Astrocyte of the cerebellum (primary cell): Measurements from ENCODE around the gene NHSL1.

Experiments used
- DNase-seq: peaks from one replicate; pipeline ENCODE4 v3.0.0-alpha.2; 2011; ENCODE audit warnings: low read depth
- H3K4me3 ChIP-seq: 2 replicates; pipeline ENCODE4 v1.5.1; 2011; ENCODE audit warnings: mild to moderate bottlenecking, low read depth, low read length, moderate library complexity
- CTCF ChIP-seq: IDR thresholded peaks from 2 replicates; pipeline ENCODE4 v1.5.1; 2012; ENCODE audit warnings: low read length, low read depth, moderate library complexity, mild to moderate bottlenecking; ENCODE audit errors: missing control alignments
- in situ Hi-C: cut with HindIII; loops from 2 replicates; pipeline ENCODE4 v1.10.0; 2017; ENCODE audit warnings: low sequenced_read_pairs

NHSL1 gene

GRCh38 chr6:138473144-138473543 lies 26.1 kb downstream of the NHSL1 start:
- H3K4me3 ChIP-seq = no peak overlapping the region
- no peak for TF ChIP-seq CTCF
- DNase-seq = no peak
- in situ Hi-C loops = no loop called here

- peak; percentile 16 for DNase-seq
- no peak for TF ChIP-seq CTCF
Observed at GRCh38 chr6:138468320-138469015, 30.8 kb downstream of the NHSL1 start.

GRCh38 chr6:138467901-138468300 lies 31.4 kb downstream of the NHSL1 start:
- in situ Hi-C loops = no loop called here
- TF ChIP-seq CTCF = no peak
- H3K4me3 ChIP-seq = no peak overlapping the region
- DNase-seq = no peak

More at GRCh38 chr6:138468320-138469015, 30.8 kb downstream of the NHSL1 start:
- in situ Hi-C loops = no loop called here
- H3K4me3 ChIP-seq = no peak overlapping the region

GRCh38 chr6:138465007-138465645 lies 34.2 kb downstream of the NHSL1 start:
- peak; percentile 91 for DNase-seq
- in situ Hi-C loops = no loop called here
- H3K4me3 ChIP-seq = no peak overlapping the region
- no peak for TF ChIP-seq CTCF

- TF ChIP-seq CTCF = no peak
- in situ Hi-C loops = no loop called here
- no peak for DNase-seq
- no peak overlapping the region for H3K4me3 ChIP-seq
Observed at GRCh38 chr6:138464085-138464484, 35.2 kb downstream of the NHSL1 start.

- in situ Hi-C loops = no loop called here
- no peak for DNase-seq
- TF ChIP-seq CTCF = no peak
Observed at GRCh38 chr6:138461647-138462046, 37.6 kb downstream of the NHSL1 start.

More at GRCh38 chr6:138461647-138462046, 37.6 kb downstream of the NHSL1 start:
- H3K4me3 ChIP-seq = no peak overlapping the region
